Ectodermal cell (in vitro differentiated cells): ENCODE measurements around the gene ZNF217. TPM values are rescaled to one million over a fixed set of nuclear protein-coding genes. Genes with fewer than 3 reads are reported as not detected.
"Not testable (repeated sequence)": the region's sequence is repeated elsewhere in the genome, so short reads cannot be mapped to it uniquely, and the experiment has no call there.

Experiments used
- H3K27ac ChIP-seq: 2 replicates; pipeline ENCODE4 v1.7.0; 2013; ENCODE audit warnings: mild to moderate bottlenecking, low read depth, low read length; ENCODE audit not compliant: insufficient read depth, poor library complexity, severe bottlenecking
- H3K27me3 ChIP-seq: 2 replicates; pipeline ENCODE4 v1.7.0; 2013; ENCODE audit warnings: mild to moderate bottlenecking, low read length; ENCODE audit not compliant: insufficient read depth, control insufficient read depth, poor library complexity, severe bottlenecking
- H3K36me3 ChIP-seq: one replicate; pipeline ENCODE4 v1.7.0; 2013; ENCODE audit warnings: low read length; ENCODE audit not compliant: control insufficient read depth, insufficient read depth
- H3K4me1 ChIP-seq: one replicate; pipeline ENCODE4 v1.7.0; 2013; ENCODE audit warnings: low read length; ENCODE audit not compliant: control insufficient read depth, insufficient read depth
- H3K4me3 ChIP-seq: 2 replicates; pipeline ENCODE4 v1.7.0; 2013; ENCODE audit warnings: low read depth, low read length, control low read depth; ENCODE audit not compliant: insufficient read depth
- H3K9me3 ChIP-seq: 2 replicates; pipeline ENCODE4 v1.7.0; 2013; ENCODE audit warnings: mild to moderate bottlenecking, low read length, moderate library complexity; ENCODE audit not compliant: control insufficient read depth
- WGBS, 2 experiments: methylation state at CpG; one replicate each; pipeline ENCODE4 v1.1.7; 2013; ENCODE audit warnings: missing lambda C conversion rate in 2 of 2; 5-methylcytosine and 5-hydroxymethylcytosine counted together
- polyA plus RNA-seq, 4 experiments: library from polyadenylated mRNA; stranded (reverse); fragments of 50-300 nt; gene quantifications; one replicate each; pipeline ENCODE4 v1.2.3, GENCODE V29; 2013

The ZNF217 gene
- polyA plus RNA-seq (2013, experiment 1 of 4): 81.2 TPM
- polyA plus RNA-seq (2013, experiment 2 of 4): 84.0 TPM
- polyA plus RNA-seq (2013, experiment 3 of 4): 63.1 TPM
- polyA plus RNA-seq (2013, experiment 4 of 4): 74.4 TPM

DNA sequence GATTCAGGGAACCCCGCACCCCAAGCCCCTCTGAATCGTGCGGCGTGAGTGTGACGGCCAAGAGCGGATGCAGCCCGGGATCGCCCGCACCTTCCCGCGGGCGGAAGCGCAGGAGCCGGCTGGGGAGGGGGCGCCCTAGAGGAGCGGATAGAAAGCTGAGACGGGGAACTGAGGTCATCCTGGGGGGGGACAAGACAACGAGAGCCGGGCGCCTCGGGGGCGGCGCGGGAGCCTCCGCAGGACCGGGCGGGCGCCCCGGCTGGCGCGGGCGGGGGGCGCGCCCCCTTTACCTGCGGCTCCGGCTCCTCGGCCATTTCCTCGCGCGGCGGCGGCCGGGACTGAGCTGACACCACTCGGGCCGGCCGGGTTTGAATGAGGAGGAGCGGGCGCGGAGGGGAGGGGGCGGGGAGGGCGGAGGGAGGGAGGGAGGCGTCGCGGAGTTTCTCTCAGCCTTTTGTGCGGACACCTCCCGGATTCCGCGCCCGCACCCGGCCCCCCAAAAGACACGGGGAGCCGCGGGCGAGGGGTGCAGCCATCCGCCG is at the start of gene ZNF217:
ZNF217 (minus strand) TSS at position 374 of the 542 bp plus-strand sequence. CDS start 11,013 bp downstream, outside the sequence.
- peak within 1 kb of the TSS; percentile 90 for H3K27ac ChIP-seq
- not testable (repeated sequence) for H3K9me3 ChIP-seq, H3K27me3 ChIP-seq, H3K36me3 ChIP-seq
- peaks cover 15% of the 10 kb centered on the region for H3K4me1 ChIP-seq
- 0 to 2% methylated on average over 65 to 66 of the region's 66 CpGs for WGBS, 2 experiments
- H3K4me3 ChIP-seq: peak within 1 kb of the TSS; percentile 70

DNA sequence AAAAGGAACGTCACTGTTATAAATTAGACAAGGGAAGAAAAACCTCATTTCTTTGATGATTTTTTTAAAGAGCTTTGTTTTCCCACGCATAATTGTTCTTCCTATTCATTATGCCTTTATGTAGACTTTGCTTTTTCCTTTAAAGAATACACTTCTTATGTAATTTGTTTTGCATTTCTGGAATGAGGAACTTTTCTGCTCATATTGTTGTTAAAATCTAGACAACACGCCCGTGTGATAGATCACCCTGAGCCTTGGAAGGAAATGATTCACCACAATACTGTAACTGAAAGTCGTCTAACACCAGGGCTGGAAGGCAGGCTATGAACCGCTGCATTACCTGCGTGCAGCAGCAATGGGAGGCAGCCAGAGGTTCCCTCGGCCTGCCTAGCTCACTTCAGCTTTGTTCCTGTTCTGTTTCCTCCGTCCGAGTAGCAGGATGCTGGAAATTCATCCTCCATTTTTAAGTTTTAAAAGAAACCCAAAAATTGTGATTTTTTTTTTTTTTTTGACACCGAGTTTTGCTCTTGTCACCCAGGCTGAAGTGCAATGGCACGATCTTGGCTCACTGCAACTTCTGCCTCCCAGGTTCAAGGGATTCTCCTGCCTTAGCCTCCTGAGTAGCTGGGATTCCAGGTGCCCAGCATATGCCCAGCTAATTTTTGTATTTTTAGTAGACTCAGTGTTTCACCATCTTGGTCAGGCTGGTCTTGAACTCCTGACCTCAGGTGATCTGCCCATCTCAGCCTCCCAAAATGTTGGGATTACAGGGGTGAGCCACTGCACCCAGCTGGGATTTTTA is 49.6 kb upstream of the ZNF217 start:
- Histone ChIP-seq H3K27ac (no peak overlapping the region), H3K4me3 (no peak overlapping the region), H3K4me1 (peaks cover 6% of the 10 kb centered on the region), H3K27me3 (no peaks in the 10 kb centered on the region), H3K36me3 (no peaks in the 10 kb centered on the region), H3K9me3 (no peaks in the 10 kb centered on the region)
- WGBS, 2 experiments: 66 to 70% methylated on average over 12 of the region's 12 CpGs

DNA sequence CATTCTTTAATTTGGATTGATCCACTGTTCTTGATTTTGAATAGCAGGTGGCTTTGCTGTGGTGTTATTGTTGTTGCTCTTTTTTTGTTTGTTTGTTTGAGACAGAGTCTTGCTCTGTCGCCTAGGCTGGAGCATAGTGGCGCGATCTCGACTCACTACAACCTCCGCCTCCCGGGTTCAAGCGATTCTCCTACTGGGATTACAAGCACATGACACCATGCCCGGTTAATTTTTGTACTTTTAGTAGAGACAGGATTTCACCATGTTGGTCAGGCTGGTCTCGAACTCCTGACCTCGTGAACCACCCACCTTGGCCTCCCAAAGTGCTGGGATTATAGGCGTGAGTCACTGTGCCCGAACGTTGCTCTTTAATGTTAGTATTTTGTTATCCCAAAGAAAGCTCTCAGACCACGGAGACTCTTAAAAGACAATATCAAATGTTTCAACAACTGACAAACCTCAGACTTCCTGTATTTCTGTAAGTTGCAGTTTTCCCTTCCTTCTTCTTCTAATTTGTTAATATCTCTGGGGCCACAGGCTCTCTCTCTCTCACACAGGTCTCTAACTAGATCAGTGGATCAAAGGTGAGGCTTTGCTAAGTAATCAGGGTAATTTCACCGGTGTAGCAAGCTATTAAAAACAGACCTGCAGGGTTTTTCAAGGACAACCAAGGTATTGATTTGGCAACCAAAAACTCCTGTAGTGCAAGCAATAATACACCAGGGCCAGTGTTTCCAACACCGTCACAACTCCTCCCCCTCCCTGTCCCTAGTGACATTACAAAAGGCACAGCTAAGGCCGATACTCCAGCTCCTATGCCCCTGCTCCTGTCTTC is 48.8 kb upstream of the ZNF217 start:
- no peaks in the 10 kb centered on the region for H3K36me3 ChIP-seq
- H3K27ac ChIP-seq: no peak overlapping the region
- H3K27me3 ChIP-seq: no peaks in the 10 kb centered on the region
- H3K9me3 ChIP-seq: no peaks in the 10 kb centered on the region
- no peak overlapping the region for H3K4me3 ChIP-seq
- H3K4me1 ChIP-seq: peaks cover 6% of the 10 kb centered on the region
- 73 to 78% methylated on average over 17 of the region's 17 CpGs for WGBS, 2 experiments

DNA sequence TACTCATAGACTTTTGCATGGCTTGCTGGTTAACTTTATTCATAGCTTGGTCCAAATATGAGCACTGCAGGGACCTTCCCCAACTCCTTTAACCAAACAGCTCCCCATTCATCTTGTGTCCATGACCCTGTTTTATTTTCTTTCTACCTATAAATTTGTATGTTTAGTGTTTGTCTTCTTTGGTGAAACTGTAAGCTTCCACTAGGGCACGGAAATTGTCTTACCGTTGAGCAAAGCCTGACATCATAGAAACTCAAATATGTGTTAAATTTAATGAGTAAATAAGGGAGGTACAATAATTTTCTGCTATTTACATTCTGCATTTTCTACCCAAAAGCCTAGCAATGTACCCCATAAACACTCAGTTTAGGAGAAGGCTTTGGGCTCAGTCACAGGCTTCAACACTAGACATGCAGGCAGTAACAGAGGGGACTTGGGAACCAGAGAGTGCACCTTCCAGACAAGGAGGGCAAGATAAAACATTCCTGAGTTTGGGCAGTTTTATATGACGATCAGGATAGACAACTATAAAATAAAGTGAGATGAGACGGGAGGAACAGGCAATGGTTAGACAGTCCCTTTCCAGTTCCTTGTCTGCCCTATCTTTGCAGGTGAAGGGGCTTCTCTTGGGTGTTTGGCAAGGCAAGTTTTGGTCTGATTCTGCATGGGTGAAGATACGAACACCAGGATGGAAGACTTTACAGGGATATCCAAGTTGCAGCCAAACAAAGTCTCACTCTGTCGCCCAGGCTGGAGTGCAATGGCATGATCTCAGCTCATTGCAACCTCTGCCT is 46.2 kb upstream of the ZNF217 start:
- H3K4me1 ChIP-seq: peaks cover 6% of the 10 kb centered on the region
- no peaks in the 10 kb centered on the region for H3K36me3 ChIP-seq
- no peak overlapping the region for H3K27ac ChIP-seq
- WGBS, 2 experiments: 93 to 96% methylated on average over 6 of the region's 6 CpGs
- no peaks in the 10 kb centered on the region for H3K9me3 ChIP-seq
- no peaks in the 10 kb centered on the region for H3K27me3 ChIP-seq
- H3K4me3 ChIP-seq: no peak overlapping the region

DNA sequence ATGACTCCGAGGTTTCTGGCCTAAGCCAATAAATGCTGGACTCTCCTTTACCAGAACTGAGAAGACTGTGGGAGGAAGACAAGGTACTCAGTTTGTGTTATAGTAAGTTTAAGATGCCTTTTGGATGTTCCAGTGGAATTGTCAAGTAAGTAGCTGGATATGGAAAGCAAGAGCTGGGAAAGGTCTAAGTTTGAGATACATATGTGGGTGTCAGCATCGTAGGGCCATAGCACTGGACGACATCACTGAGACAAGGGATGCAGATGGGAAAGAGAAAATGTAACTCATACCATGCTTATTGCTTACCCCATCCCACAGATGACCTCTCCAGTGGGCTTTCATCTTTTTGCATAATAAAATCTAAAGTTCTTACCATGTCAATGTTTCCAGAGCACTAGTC is 45.5 kb upstream of the ZNF217 start:
- H3K27me3 ChIP-seq: no peaks in the 10 kb centered on the region
- 91 to 93% methylated on average over 3 of the region's 3 CpGs for WGBS, 2 experiments
- H3K9me3 ChIP-seq: no peaks in the 10 kb centered on the region
- H3K4me1 ChIP-seq: peaks cover 6% of the 10 kb centered on the region
- H3K27ac ChIP-seq: no peak overlapping the region
- H3K36me3 ChIP-seq: no peaks in the 10 kb centered on the region
- no peak overlapping the region for H3K4me3 ChIP-seq

DNA sequence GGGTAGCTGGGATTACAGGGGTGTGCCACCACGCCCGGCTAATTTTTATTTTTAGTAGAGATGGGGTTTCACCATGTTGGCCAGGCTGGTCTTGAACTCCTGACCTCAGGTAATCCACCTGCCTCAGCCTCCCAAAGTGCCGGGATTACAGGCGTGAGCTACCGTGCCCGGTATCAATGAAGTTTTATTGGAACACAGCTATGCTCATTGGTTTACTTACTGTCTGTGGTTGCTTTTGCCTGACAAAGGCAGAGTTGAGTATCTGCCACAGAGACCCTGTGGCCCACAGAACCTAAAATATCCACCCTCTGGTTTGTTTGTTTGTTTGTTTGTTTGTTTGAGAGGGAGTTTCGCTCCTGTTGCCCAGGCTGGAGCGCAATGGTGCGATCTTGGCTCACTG is 43.7 kb upstream of the ZNF217 start:
- H3K27ac ChIP-seq, H3K4me1 ChIP-seq, H3K4me3 ChIP-seq, H3K9me3 ChIP-seq, H3K36me3 ChIP-seq, H3K27me3 ChIP-seq: not testable (repeated sequence)
- WGBS, 2 experiments: 89 to 95% methylated on average over 9 of the region's 9 CpGs

DNA sequence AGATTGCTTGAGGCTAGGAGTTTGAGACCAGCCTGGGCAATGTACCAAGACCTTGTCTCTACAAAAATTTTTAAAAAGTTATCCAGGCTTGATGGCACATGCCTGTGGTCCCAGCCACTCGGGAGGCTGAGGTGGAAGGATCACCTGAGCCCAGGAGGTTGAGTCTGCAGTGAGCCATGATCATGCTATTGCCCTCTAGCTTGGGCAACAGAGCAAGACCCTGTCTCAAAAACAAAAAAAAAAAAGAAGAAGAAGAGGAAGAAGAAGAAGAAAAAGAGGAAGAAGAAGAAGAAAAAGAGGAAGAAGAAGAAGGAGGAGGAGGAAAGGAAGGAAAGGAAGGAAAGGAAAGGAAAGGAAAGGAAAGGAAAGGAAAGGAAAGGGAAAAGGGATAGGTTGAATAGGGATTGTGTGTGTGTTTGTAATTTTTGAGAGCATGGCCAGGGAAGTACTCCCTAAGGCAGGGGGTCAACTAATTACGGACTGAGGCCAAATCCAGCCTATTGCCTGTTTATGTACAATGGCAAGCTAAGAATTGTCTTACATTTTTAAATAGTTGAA is 43.0 kb upstream of the ZNF217 start:
- Histone ChIP-seq H3K9me3 (no peaks in the 10 kb centered on the region), H3K4me1 (no peaks in the 10 kb centered on the region), H3K27ac (no peak overlapping the region), H3K27me3 (no peaks in the 10 kb centered on the region), H3K4me3 (no peak overlapping the region), H3K36me3 (no peaks in the 10 kb centered on the region)
- WGBS, 2 experiments: 90 to 94% methylated on average over 2 of the region's 2 CpGs

DNA sequence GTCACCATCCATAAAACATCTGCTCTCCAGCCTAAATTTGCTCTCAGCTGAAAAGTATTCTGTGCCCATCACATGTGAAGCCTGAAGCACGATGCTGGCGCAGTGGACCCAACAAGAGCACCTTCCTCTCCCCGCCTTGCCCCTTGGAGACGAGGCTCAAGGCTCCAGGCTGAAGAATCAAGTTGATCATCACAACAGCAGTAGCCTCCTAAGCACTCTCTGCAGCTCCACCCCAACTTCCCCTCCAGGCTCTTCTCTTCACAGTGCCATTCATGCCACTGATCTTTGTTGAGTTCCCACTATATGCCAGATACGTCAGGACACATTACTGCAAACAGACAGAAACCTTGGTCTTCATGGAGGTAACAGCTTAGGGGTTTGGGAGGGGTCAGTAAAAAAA is 41.6 kb upstream of the ZNF217 start:
- no peaks in the 10 kb centered on the region for H3K9me3 ChIP-seq
- no peak overlapping the region for H3K4me3 ChIP-seq
- no peaks in the 10 kb centered on the region for H3K4me1 ChIP-seq
- no peaks in the 10 kb centered on the region for H3K36me3 ChIP-seq
- no peaks in the 10 kb centered on the region for H3K27me3 ChIP-seq
- WGBS, 2 experiments: 91 to 94% methylated on average over 5 of the region's 5 CpGs
- no peak overlapping the region for H3K27ac ChIP-seq

DNA sequence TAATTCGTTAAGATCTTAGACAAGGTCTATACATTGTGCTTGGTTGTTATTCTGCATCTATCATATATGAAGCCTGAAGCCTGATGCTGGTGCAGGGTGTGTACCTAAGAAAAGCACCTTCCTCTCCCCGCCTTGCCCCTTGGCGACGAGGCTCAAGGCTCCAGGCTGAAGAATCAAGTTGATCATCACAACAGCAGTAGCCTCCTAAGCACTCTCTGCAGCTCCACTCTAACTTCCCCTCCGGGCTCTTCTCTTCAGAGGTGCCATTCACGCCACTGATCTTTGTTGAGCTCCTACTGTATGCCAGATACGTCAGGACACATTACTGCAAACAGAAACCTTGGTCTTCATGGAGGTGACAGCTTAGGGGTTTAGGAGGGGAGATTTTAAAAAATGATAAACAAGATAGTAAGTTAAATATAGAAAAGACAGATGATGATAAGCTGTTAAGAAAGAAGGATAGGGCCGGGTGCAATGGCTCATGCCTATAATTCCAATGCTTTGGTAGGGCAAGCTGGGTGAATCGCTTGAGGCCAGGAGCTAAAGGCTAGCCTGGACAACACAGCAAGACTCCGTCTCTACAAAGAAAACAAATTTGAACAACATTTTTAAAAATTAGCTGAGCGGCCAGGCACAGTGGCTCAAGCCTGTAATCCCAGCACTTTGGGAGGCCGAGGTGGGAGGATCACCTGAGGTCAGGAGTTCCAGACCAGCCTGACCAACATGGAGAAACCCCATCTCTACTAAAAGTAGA is 38.4 kb upstream of the ZNF217 start:
- H3K9me3 ChIP-seq: no peaks in the 10 kb centered on the region
- no peak overlapping the region for H3K27ac ChIP-seq
- no peaks in the 10 kb centered on the region for H3K4me1 ChIP-seq
- H3K4me3 ChIP-seq: no peak overlapping the region
- H3K27me3 ChIP-seq: no peaks in the 10 kb centered on the region
- H3K36me3 ChIP-seq: no peaks in the 10 kb centered on the region
- 93 to 94% methylated on average over 12 of the region's 12 CpGs for WGBS, 2 experiments
